GM12878 (cell line): ENCODE data around the gene GPM6B. TPM values are rescaled to one million over a fixed set of nuclear protein-coding genes. Genes with fewer than 3 reads are reported as not detected.

Experiments
- ATAC-seq: fragments of 200-7000 bp; cut with Tn5 transposase; 3 replicates; pipeline ENCODE4 v1.9.1; 2020; ENCODE audit warnings: mild to moderate bottlenecking, moderate library complexity
- BruUV-seq: library from RNA; stranded (reverse); fragments of 400-500 nt; replicated peaks from 2 replicates; lab custom pipeline; 2021; lab: Mats Ljungman, UMichigan
- CTCF ChIA-PET: fragments of 300-600 bp; sonication (Branson Sonifier 250); formaldehyde crosslinking; extraction: SDS; loops from one replicate; lab custom pipeline; 2021; ENCODE audit warnings: inconsistent platforms; lab: Yijun Ruan, JAX
- POLR2A ChIA-PET: fragments of 350-600 bp; formaldehyde crosslinking; extraction: SDS; loops from one replicate; lab custom pipeline; 2021; ENCODE audit warnings: inconsistent platforms; lab: Charles Lee
- RAD21 ChIA-PET: fragments of 300-600 bp; sonication (Branson Sonifier 250); formaldehyde crosslinking; loops from one replicate; lab custom pipeline; 2023; ENCODE audit warnings: antibody characterized with exemption; ENCODE audit not compliant: unreplicated experiment; lab: Charles Lee
- SMC1A ChIA-PET: fragments of 300-600 bp; sonication (Branson Sonifier 250); formaldehyde crosslinking; loops from one replicate; lab custom pipeline; 2023; ENCODE audit not compliant: unreplicated experiment, uncharacterized antibody; lab: Charles Lee
- DNase-seq: peaks from one replicate; pipeline ENCODE4 v3.0.0-alpha.2; 2011; ENCODE audit warnings: low read depth, low spot score
- FAIRE-seq: peaks from 3 replicates; lab custom pipeline; 2011; peaks lifted over from hg19 to GRCh38; lab: Jason Lieb, UNC
- H2AFZ ChIP-seq: 2 replicates; pipeline ENCODE4 v1.6.0; 2011; ENCODE audit warnings: low read depth, low read length, control low read depth; ENCODE audit not compliant: control insufficient read depth
- H3K27ac ChIP-seq: 2 replicates; pipeline ENCODE4 v1.5.1; 2011; ENCODE audit warnings: control low read depth; ENCODE audit not compliant: control insufficient read depth, insufficient read depth
- H3K27me3 ChIP-seq, 2 experiments: replicated peaks in 1 of 2; 2 replicates each; pipeline versions ENCODE4 v1.6.0 to v1.6.1; 2011; ENCODE audit warnings: low read length in 1 of 2; ENCODE audit not compliant: control insufficient read depth in 2 of 2, insufficient read depth in 2 of 2
- H3K36me3 ChIP-seq, 2 experiments: 2 replicates each; pipeline ENCODE4 v1.5.1; 2011; ENCODE audit warnings: low read length in 1 of 2; ENCODE audit not compliant: control insufficient read depth in 2 of 2, insufficient read depth in 2 of 2
- H3K4me1 ChIP-seq: 2 replicates; pipeline ENCODE4 v1.6.1; 2011; ENCODE audit warnings: mild to moderate bottlenecking, low read length, moderate library complexity, mixed read lengths; ENCODE audit not compliant: control insufficient read depth, insufficient read depth
- H3K4me2 ChIP-seq: 2 replicates; pipeline ENCODE4 v1.6.0; 2011; ENCODE audit warnings: control low read depth; ENCODE audit not compliant: control insufficient read depth, insufficient read depth
- H3K4me3 ChIP-seq: fragments of 200-600 bp; sonication (generic); 2 replicates; pipeline ENCODE4 v1.5.1; 2016
- H3K79me2 ChIP-seq: 2 replicates; pipeline ENCODE4 v1.6.0; 2011; ENCODE audit warnings: low read length; ENCODE audit not compliant: control insufficient read depth, insufficient read depth
- H3K9ac ChIP-seq: 2 replicates; pipeline ENCODE4 v1.8.0; 2011; ENCODE audit warnings: low read length, control low read depth, mixed read lengths; ENCODE audit not compliant: control insufficient read depth, insufficient read depth
- H3K9me3 ChIP-seq: replicated peaks from 3 replicates; pipeline ENCODE4 v1.5.1; 2011; ENCODE audit warnings: mild to moderate bottlenecking, low read length; ENCODE audit not compliant: control insufficient read depth, insufficient read depth
- H4K20me1 ChIP-seq: 2 replicates; pipeline ENCODE4 v1.6.0; 2011; ENCODE audit not compliant: control insufficient read depth, insufficient read depth
- BCL11A ChIP-seq: IDR thresholded peaks from 2 replicates; pipeline ENCODE4 v1.6.1; 2011; ENCODE audit warnings: low read depth, low read length
- CBX3 ChIP-seq: fragments of 200-600 bp; sonication (generic); IDR thresholded peaks from 2 replicates; pipeline ENCODE4 v1.6.1; 2016; ENCODE audit warnings: low read depth, borderline replicate concordance
- CREM ChIP-seq: IDR thresholded peaks from 2 replicates; pipeline ENCODE4 v1.6.1; 2014; ENCODE audit warnings: antibody characterized with exemption, low read depth
- NFYB ChIP-seq: IDR thresholded peaks from 2 replicates; pipeline ENCODE4 v1.6.1; 2011; ENCODE audit warnings: low read depth, mild to moderate bottlenecking, low read length, improper control_type of control experiment, moderate library complexity; ENCODE audit not compliant: insufficient read depth
- POLR2AphosphoS5 ChIP-seq: IDR thresholded peaks from 2 replicates; pipeline ENCODE4 v1.6.1; 2011; ENCODE audit warnings: mild to moderate bottlenecking, low read length, inconsistent platforms
- POU2F2 ChIP-seq: IDR thresholded peaks from 3 replicates; pipeline ENCODE4 v1.6.1; 2011; ENCODE audit warnings: low read depth, mild to moderate bottlenecking, low read length, borderline replicate concordance
- RAD21 ChIP-seq: IDR thresholded peaks from 2 replicates; pipeline ENCODE4 v1.6.1; 2011; ENCODE audit warnings: mild to moderate bottlenecking, low read depth, low read length, moderate library complexity; ENCODE audit not compliant: insufficient read depth
- TARDBP ChIP-seq: IDR thresholded peaks from 2 replicates; pipeline ENCODE4 v1.6.1; 2016; ENCODE audit warnings: borderline replicate concordance
- whole genome bisulfite sequencing: methylation state at CpG from one replicate; pipeline ENCODE4 v1.1.6; 2016; ENCODE audit warnings: low lambda C conversion rate; ENCODE audit not compliant: insufficient replicate concordance, insufficient coverage; ENCODE audit errors: missing lambda C conversion rate; 5-methylcytosine and 5-hydroxymethylcytosine counted together
- in situ Hi-C: fragments of 300-500 bp; cut with MboI; formaldehyde crosslinking; loops from 9 replicates; pipeline ENCODE4 v1.14.3; 2018; ENCODE audit warnings: mixed read lengths
- intact Hi-C: fragments of 100-400 bp; cut with micrococcal nuclease; formaldehyde crosslinking; loops from one replicate; pipeline ENCODE4 v1.14.2; 2022; ENCODE audit not compliant: unreplicated experiment
- polyA plus RNA-seq, 11 experiments: library from polyadenylated mRNA; depleted of rRNA in 4 of 11; unstranded in 6 of 11; stranded (reverse) in 5 of 11; fragments of >200 nt; fragmentation: Nextera tagmentation in 4 of 11; fragmentation: Illumina TruSeq in 1 of 11; extraction: Ambion mirVana in 4 of 11; extraction: Trizol in 1 of 11; gene quantifications; 1 replicate in 1 of 11; 2 replicates in 10 of 11; pipeline versions ENCODE4 v1.2.1 to v1.2.3, GENCODE V29; 2011 to 2016; ENCODE audit warnings: inconsistent platforms in 2 of 11, missing spikeins in 2 of 11, low read depth in 1 of 11
- total RNA-seq, 4 experiments: library from RNA; depleted of rRNA in 3 of 4; stranded (reverse); fragments of >200 nt in 3 of 4; fragmentation: Illumina TruSeq in 1 of 4; extraction: Trizol in 1 of 4; gene quantifications; 2 replicates each; pipeline versions ENCODE4 v1.2.1 to v1.2.3, GENCODE V29; 2013 to 2021
- TF ChIP-seq, protein P1 (sequence below): fragments of 450-650 bp; IDR thresholded peaks from 2 replicates; pipeline ENCODE4 v1.6.1; 2017; ENCODE audit warnings: mild to moderate bottlenecking, low read depth, inconsistent platforms; ENCODE audit not compliant: poor library complexity, severe bottlenecking
- TF ChIP-seq, protein P2 (sequence below): IDR thresholded peaks from 2 replicates; pipeline ENCODE4 v1.6.1; 2012; ENCODE audit warnings: low read depth, low read length, improper control_type of control experiment

Gene GPM6B
- total and polyA plus RNA-seq, 10 of the 15 experiments (the other 5 are each of a cell fraction or from before 2014, with no cell fraction given): 0.01 to 2.6 (median 0.37) TPM; not detected in 2

DNA sequence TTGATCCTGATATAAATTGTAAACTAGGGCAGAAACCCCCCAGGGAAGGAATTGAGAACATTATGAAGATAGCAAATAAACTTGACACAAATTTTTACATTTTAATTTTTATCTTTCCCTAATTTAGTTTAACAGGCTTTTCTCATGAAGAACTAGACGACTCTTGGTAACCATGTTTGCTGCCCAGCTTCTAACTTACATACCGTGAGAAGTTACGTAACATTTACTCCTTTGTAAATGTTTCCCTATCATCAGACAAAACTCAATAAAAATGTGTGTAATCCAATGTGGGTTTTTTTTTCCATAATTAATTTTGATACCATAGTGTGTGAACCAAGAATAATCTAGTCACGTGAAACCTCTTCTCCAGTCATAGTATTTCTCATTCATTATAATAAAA, 48.0 kb downstream of the GPM6B start:
- ChIA-PET POLR2A (interaction anchor here (0.8 kb wide), 1 partner anchor 11 kb away, joined by 3 read pairs; no protein-coding TSS in a partner anchor), RAD21 (interaction anchor here (0.8 kb wide), 1 partner anchor 1477 kb away, joined by 3 read pairs; no protein-coding TSS in a partner anchor), SMC1A (interaction anchor here (0.6 to 0.9 kb wide), 2 partner anchors 79 to 259 kb away, joined by 3 to 4 read pairs; no protein-coding TSS in a partner anchor), CTCF (interaction anchor here (0.6 kb wide), 1 partner anchor 1727 kb away, joined by 3 read pairs; no protein-coding TSS in a partner anchor)
- Histone ChIP-seq H3K27me3 (no peaks in the 10 kb centered on the region), H3K4me1 (no peaks in the 10 kb centered on the region), H3K4me2 (no peak overlapping the region), H4K20me1 (no peaks in the 10 kb centered on the region), H3K9me3 (no peaks in the 10 kb centered on the region), H3K27ac (no peak overlapping the region), H3K4me3 (no peak overlapping the region), H2AFZ (no peak overlapping the region), H3K36me3 (peaks cover 6 to 8% of the 10 kb centered on the region in 2 experiments; a peak in 3 of 4 replicates), H3K9ac (no peak overlapping the region), H3K79me2 (no peaks in the 10 kb centered on the region)
- 93% methylated on average over 4 of the region's 4 CpGs for WGBS
- intact Hi-C loops (no loop called here), in situ Hi-C loops (no loop called here)
- BruUV-seq: no TSS peak
- FAIRE-seq (no peak), ATAC-seq (no peak), DNase-seq (no peak)
- TF ChIP-seq CREM (no peak), RAD21 (no peak), NFYB (no peak), TARDBP (no peak), BCL11A (no peak), POU2F2 (no peak), CBX3 (no peak), POLR2AphosphoS5 (no peak)
- TF ChIP-seq, protein P1, sequence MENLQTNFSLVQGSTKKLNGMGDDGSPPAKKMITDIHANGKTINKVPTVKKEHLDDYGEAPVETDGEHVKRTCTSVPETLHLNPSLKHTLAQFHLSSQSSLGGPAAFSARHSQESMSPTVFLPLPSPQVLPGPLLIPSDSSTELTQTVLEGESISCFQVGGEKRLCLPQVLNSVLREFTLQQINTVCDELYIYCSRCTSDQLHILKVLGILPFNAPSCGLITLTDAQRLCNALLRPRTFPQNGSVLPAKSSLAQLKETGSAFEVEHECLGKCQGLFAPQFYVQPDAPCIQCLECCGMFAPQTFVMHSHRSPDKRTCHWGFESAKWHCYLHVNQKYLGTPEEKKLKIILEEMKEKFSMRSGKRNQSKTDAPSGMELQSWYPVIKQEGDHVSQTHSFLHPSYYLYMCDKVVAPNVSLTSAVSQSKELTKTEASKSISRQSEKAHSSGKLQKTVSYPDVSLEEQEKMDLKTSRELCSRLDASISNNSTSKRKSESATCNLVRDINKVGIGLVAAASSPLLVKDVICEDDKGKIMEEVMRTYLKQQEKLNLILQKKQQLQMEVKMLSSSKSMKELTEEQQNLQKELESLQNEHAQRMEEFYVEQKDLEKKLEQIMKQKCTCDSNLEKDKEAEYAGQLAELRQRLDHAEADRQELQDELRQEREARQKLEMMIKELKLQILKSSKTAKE: no peak
- TF ChIP-seq, protein P2, sequence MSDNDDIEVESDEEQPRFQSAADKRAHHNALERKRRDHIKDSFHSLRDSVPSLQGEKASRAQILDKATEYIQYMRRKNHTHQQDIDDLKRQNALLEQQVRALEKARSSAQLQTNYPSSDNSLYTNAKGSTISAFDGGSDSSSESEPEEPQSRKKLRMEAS: no peak
